ENCODE measurements around the gene STN1. TPM values are rescaled to one million over a fixed set of nuclear protein-coding genes. Genes with fewer than 3 reads are reported as not detected.

The STN1 gene
- total RNA-seq, 1 donor from 2014 or later, result 21.5 TPM

GRCh38 chr10:103874730-103875129, 43.3 kb downstream of the STN1 start:
- Mint-ChIP-seq H3K9me3 (ENCODE audit: unreplicated experiment) (no peaks in the 10 kb centered on the region), H3K27ac (ENCODE audit: unreplicated experiment) (no peak overlapping the region), H3K4me1 (ENCODE audit: unreplicated experiment) (peaks cover 22% of the 10 kb centered on the region), H3K27me3 (ENCODE audit: unreplicated experiment) (no peaks in the 10 kb centered on the region), H3K36me3 (ENCODE audit: unreplicated experiment) (peaks cover 27% of the 10 kb centered on the region), H3K4me3 (ENCODE audit: unreplicated experiment) (no peak overlapping the region)
- no peak for DNase-seq (ENCODE audit: extremely low spot score, unreplicated experiment)
- no peak for TF ChIP-seq CTCF (IDR thresholded peaks at IDR 0.05)

GRCh38 chr10:103872137-103872931, 45.6 kb downstream of the STN1 start:
- no peak for DNase-seq (ENCODE audit: extremely low spot score, unreplicated experiment)
- peaks cover 22% of the 10 kb centered on the region for H3K4me1 Mint-ChIP-seq (ENCODE audit: unreplicated experiment)
- H3K27ac Mint-ChIP-seq (ENCODE audit: unreplicated experiment), result no peak overlapping the region
- H3K36me3 Mint-ChIP-seq (ENCODE audit: unreplicated experiment), result peaks cover 7% of the 10 kb centered on the region
- H3K9me3 Mint-ChIP-seq (ENCODE audit: unreplicated experiment), result no peaks in the 10 kb centered on the region
- no peak for TF ChIP-seq CTCF (IDR thresholded peaks at IDR 0.05)
- H3K27me3 Mint-ChIP-seq (ENCODE audit: unreplicated experiment), result no peaks in the 10 kb centered on the region
- H3K4me3 Mint-ChIP-seq (ENCODE audit: unreplicated experiment), result no peak overlapping the region

GRCh38 chr10:103871006-103871405, 47.0 kb downstream of the STN1 start:
- peaks cover 22% of the 10 kb centered on the region for H3K4me1 Mint-ChIP-seq (ENCODE audit: unreplicated experiment)
- no peak for TF ChIP-seq CTCF (IDR thresholded peaks at IDR 0.05)
- no peak overlapping the region for H3K4me3 Mint-ChIP-seq (ENCODE audit: unreplicated experiment)
- H3K9me3 Mint-ChIP-seq (ENCODE audit: unreplicated experiment), result peaks cover under 1% of the 10 kb centered on the region
- H3K27ac Mint-ChIP-seq (ENCODE audit: unreplicated experiment), result peak overlapping the region; percentile 65
- H3K36me3 Mint-ChIP-seq (ENCODE audit: unreplicated experiment), result peaks cover 7% of the 10 kb centered on the region
- no peak for DNase-seq (ENCODE audit: extremely low spot score, unreplicated experiment)
- no peaks in the 10 kb centered on the region for H3K27me3 Mint-ChIP-seq (ENCODE audit: unreplicated experiment)

- H3K27me3 Mint-ChIP-seq (ENCODE audit: unreplicated experiment), result no peaks in the 10 kb centered on the region
- DNase-seq (ENCODE audit: extremely low spot score, unreplicated experiment), result no peak
These were observed 47.5 kb downstream of the STN1 start for GRCh38 chr10:103870516-103870915.

More at GRCh38 chr10:103870516-103870915, 47.5 kb downstream of the STN1 start:
- TF ChIP-seq CTCF (IDR thresholded peaks at IDR 0.05), result no peak
- H3K9me3 Mint-ChIP-seq (ENCODE audit: unreplicated experiment), result peaks cover 5% of the 10 kb centered on the region
- no peak overlapping the region for H3K4me3 Mint-ChIP-seq (ENCODE audit: unreplicated experiment)
- peak overlapping the region; percentile 65 for H3K27ac Mint-ChIP-seq (ENCODE audit: unreplicated experiment)
- H3K4me1 Mint-ChIP-seq (ENCODE audit: unreplicated experiment), result peaks cover 22% of the 10 kb centered on the region
- peaks cover 7% of the 10 kb centered on the region for H3K36me3 Mint-ChIP-seq (ENCODE audit: unreplicated experiment)

All from osteocyte (in vitro differentiated cells).